Inflammatory macrophage (primary cell): ENCODE data around the gene NME9.
A peak's percentile ranks its signal among the peaks of the same experiment; 100 is the strongest.

Source experiments
- DNase-seq, 2 donors: peaks; one replicate each; pipeline ENCODE4 v3.0.0-alpha.2; 2020 to 2022

NME9 gene

DNA sequence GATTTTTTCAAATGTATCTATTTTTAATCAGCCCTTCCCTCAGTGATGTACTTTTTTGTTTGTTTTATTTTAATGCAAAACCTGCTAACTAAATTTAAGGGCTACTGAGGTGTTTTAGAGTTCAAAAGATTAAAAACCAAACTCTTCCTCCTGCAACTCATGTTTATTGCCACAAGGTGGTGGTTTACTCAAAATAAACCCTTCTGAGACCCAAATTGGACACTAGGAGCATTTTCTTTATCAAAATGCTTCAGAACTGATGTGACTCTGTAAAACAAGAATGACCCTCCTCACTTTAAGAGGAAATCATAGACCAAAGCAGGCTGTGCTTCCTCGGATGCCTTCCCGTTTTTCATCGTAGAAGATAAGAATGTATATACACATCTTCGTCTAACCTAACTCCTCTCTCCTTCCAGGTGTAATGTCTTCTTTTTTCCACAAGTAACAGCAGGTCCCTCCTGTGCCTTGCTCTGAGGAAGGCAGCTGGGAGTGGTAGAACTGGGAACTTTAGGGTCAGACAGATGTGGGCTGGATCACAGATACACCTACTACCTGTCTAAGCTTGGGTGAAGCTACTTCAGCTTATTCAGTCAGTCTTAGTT lies 2.9 kb upstream of the NME9 start:
- peak; percentile 46 to 62 for DNase-seq

DNA sequence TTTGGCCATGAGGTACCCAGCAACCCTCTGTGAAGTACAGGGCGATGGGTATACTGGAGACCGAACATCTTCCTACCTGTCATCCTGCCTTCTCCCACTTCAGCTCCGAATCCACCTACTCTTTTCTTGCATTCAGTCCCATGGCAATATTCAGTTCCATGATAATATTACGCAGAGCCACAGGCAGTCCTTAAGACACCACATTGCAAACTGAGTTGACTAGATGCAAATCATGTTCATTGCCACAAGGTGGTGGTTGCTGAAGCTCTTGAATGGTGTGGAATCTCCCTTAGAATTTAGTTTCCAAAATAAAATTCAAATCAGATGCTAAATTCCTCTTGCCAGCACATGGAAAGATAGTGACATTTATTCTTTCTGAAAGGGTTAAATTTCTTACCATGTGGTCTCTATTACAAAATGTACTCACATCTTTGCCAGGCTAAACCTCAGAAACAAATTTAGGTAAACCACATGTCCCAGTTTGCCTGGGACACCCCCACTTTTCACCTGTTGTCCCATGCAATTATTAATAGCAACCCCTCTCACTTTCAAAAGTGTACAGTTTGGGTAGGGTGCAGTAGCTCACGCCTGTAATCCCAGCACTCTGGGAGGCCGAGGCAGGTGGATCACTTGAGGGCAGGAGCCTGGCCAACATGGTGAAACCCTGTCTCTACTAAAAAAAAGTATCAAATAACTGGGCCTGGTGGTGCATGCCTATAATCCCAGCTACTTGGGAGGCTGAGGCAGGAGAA lies 1.7 kb upstream of the NME9 start:
- DNase-seq: peak in 1 of 2 donors; percentile 18

DNA sequence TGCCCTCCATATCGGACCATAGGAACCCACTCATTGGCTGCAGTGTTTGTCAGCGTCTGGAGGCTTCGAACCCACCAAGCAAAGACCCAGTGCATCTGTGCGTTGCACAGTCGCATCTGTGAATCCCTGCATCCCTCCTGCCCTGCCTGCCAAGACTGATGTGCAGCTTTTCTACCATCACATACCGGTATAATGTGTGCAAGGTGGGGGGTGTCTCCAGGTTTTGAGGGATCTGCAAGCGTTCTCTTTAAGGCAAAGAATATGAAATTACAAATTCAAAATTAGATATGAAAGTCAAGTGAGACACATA lies 288 bp upstream of the NME9 start:
- no peak for DNase-seq

DNA sequence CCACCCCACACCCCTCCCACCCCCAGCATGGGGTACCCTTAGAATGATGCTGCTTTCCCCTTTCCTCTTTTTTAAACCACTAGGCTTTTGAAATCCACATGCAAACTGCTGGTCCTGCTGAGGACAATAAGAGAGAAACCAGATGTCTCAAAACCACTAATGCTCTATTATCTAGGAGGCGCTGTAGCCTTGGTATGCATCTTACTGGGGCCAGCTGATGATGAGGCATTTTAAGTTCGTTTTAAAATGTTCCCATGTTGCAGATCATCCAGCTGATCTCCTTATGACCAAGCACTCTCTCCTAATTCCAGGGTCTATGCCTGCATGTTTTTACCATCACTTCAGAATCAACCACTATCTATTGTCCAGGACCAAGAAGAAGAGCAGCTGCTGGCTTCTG lies 1.3 kb downstream of the NME9 start:
- peak; percentile 19 to 26 for DNase-seq

DNA sequence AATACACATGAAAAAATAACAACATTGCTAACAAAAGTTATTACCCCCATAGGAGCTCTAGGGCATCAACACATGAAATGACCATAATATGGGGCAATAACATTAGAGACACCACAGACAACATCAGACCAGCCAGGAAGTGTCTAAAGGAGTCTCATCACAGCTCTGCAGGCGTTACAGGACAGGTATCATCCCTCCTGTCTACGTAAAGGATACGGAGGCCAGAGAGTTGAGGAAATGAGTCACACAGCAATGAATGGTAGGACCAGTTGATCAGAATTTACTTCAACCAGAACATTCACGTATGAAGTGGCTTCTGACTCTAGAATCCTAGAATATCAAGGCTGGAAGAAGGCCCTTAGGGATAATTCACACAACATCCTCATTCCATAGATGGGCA lies 1.8 kb downstream of the NME9 start:
- DNase-seq: no peak

DNA sequence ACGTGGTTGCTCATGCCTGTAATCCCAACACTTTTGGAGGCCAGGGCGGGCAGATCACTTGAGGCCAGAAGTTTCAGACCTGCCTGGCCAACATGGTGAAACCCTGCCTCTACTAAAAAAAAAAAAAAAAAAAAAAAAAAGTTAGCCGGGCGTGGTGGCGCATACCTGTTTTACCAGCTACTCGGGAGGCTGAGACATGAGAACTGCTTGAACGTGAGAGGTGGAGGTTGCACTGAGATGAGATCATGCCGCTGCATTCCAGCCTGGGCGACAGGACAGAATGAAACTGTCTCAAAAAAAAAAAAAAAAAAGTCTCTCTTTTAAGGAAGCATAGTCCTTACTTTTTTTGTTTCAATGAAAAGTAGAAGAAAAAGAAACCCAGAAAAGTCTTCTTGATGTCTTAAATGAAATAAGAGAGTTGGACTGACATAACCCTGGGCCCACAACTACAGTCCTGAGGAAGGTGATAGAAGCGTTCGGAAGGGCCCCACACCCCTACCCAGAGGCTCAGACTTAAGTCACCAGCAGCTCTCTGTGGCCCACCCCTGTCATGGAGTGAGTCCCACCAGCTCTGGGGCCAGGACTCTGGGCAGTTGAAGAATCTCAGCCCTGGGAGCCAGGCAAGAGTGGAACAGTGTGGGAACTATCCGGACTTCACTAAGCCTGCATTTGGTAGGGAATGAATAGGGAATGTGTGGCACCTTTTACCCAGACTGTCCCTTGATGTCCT lies 2.6 kb downstream of the NME9 start:
- no peak for DNase-seq

DNA sequence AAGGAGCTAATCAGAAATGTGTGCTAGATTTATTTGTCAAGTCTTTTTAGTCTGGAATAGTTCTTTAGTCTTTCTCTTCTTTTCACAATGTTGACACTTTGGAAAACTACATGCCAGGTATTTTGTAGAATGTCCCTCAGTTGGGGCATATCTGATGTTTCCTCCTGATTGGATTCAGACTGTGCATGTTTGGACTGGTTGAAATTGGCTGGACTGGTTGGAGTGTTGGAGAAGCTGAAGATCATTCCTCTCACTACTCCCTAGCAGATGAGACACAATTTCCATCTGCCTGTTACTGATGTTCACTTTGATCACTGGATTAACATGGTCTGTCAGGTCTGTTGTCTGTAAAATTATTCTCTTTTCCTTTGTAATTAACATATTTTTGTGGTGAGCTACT lies 3.7 kb downstream of the NME9 start:
- DNase-seq: no peak

DNA sequence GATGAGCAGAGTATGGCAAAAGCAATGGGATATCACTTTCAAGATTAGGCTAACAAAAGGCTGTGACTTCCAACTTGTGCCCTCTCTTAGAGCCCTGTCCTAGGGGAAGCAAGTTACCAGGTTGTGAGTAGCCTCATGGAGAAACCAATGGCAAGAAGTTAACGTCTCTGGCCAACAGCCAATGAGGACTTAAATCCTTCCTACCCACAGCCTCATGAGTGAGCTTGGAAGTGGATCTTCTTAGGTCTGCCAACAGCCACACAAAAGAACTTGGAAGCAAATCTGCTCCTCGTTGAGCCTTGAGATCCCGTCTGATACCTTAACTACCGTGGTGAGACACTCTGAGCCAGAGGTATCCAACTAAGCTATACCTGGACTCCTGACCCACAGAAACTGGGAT lies 5.7 kb downstream of the NME9 start:
- no peak for DNase-seq

DNA sequence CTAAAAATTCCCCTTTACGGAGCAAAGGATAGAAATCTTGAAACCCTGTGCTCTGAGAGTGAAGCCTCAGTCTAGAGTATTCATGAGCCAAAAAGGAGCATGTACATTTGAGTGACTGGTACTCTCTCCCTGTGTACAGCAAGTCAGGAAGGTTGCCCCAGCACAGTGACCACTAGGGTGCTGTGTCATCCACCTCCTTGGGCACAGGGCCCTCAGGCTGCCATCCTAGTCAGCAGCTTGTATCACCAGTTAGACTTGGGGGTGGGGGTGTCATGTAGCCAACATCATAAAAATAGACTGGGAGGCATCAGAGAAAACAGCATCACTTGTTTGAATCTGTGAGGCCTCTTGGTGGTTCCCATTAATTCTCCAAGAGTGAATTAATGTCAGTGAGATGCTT lies 12.0 kb downstream of the NME9 start:
- no peak for DNase-seq

DNA sequence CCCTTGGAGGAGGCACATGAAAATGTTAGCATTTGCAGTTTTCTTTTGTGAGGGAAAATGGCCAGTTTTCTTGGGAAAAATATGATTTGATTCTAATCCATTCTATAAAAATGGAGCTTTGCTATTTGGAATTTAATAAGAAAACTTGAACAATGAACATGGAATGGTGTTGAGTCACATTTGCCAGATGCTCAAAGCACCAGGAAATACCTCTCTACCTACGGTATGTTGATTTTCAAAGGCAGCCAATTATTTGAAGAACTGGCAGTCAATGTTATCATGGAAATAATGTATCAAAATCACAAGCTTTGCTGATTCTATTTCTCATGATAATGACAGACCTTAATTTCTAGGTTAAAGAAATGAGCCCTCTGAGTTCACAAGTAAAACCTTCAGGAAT lies 14.9 kb downstream of the NME9 start:
- DNase-seq: no peak

DNA sequence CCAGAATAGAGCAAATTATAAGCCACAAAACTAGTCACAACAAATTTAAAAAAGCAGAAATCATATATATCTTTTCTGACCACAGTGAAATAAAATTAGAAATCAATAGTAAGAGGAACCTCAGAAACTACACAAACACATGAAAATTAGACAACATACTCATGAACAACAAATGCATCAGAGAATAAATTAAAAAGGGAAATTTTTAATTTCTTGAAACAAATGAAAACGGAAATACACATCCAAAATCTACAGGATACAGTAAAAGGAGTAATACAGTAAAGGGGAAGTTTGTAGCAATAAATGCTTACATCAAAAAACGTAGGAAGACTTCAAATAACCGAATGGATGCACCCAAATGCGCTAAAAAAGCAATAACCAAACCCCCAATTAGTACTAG lies 19.2 kb downstream of the NME9 start:
- DNase-seq: no peak

DNA sequence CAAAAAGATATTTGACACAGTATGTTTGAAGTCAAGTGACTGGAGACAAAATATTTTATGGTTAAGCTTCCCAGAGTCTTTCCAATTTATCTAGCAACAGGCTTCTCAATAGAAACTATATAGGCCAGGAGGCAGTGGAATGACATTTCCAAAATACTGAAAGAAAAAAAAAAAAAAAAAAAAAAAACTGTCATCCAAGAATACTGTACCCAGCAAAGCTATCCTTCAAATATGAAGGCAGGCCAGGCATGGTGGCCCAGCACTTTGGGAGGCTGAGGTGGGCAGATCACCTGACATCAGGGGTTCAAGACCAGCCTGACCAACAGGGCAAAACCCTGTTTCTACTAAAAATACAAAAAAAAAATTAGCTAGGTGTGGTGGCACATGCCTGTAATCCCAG lies 20.9 kb downstream of the NME9 start:
- DNase-seq: no peak

DNA sequence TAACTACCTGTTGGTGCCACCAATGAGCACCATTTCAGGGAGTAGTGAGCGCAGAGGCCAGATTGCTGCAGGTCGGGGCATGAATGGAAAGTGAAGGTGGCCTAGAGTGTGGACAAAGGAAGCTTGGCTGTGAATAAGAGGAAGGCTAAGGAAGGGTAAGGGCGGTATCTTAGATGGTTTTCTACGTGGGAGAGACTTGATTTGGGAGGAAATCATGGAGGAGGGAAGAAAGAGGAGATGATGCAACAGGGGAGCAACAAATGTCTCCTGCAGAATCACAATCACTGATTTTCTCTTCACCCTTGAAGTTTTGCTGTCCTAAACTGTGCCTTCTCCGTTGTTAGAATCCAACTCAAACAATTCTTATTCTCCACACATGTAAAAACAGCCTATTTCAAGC lies 21.8 kb downstream of the NME9 start:
- no peak for DNase-seq

DNA sequence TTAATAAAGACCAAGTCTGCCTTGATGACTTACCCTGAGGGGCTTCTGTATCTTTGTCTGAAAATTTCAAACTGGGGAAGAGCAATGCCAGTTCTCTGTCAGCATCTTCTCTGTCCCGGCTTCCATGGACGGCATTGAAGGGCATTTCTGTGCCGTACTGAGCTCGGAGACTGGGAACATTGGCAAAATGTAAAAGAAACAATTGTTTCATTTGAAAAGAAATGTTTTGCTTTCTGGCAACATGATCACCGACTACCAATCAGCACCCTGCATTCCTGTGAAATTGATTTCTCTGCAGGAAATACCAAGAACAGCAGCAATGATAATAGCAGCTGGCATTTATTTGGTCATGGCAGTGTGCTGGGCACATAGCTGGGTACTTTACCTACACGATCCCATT lies 26.2 kb downstream of the NME9 start:
- no peak for DNase-seq

DNA sequence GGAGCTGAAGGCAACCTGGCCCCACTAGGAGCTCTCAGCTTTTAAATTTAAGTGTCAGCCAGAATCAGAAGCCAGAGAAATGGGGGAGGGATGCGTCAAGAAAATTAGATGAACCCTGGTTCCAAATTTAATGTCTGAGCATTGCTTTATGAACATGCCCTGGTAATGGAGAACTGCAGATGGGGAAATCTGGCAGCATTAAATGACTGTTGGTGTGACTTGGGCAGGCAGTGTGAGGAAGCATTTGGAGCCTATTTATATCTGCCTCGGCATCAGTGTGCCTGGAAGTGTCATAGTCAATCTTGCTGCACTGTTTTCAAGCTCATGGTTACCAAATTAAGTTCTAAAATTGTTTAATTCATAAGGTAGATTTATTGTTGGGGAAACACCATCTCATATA lies 29.0 kb downstream of the NME9 start:
- peak in 1 of 2 donors; percentile 5 for DNase-seq

DNA sequence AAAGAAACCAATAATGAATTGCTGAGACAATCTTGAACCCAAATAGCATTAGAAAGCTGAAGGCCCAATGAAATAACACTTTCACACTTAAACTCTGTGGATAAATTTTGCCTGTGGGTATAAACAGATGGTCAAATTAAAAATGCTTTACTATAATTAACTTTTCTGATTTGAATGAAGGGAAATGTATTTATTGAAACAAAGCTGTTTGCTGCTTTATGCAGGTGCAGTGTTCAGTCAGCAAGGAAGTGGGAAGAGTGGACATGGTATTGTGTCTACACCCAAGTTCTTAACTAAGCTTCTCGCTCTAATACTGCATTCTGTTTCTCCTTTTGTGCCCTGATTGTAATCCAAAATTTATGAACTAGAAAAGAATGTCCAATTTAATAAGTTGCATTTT lies 31.8 kb downstream of the NME9 start:
- no peak for DNase-seq

DNA sequence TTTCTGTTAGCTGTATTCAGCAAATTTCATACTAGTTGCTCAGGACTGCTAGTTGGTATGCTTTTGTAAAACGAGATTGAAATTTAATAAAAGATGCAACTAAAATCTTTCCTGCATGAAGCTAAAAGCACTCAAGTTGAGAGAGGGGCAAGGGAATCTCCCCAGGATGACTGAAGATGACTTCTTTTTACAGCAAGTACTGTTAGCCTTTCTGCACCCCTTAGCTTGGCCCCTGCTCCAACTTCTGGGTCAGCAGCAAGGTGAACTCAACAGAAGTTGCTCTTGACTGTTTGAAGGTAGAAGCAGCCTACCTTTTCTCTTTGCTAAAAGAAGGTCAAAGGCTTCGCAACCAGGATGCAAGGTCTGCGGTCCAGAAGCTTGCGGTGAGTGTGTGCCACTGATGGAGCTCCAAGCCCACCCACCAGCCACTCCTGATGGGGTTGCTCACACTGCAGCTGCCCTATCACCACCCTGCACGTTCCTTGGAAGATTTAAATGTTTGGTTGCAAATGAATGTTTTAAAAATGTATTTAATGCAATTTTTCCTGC lies 32.5 kb downstream of the NME9 start:
- no peak for DNase-seq

DNA sequence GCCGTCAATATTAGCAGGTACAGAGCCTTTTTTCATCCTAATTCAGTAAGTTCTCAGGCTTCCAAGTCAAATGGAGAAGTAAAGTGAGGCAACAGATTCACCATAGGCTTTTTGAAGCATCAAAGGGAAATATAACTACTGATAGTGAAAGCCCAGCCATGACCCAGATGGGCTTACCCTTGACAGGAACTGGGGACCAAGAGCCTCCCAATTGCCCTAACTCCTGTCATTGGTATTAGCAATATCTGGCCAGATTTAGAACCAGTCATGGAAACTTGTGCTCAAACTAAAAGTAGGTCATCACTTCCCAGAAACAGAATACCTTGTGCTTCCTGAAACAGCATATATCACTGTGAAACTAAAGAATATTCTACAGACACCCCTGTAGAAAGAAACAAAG lies 33.0 kb downstream of the NME9 start:
- DNase-seq: no peak

DNA sequence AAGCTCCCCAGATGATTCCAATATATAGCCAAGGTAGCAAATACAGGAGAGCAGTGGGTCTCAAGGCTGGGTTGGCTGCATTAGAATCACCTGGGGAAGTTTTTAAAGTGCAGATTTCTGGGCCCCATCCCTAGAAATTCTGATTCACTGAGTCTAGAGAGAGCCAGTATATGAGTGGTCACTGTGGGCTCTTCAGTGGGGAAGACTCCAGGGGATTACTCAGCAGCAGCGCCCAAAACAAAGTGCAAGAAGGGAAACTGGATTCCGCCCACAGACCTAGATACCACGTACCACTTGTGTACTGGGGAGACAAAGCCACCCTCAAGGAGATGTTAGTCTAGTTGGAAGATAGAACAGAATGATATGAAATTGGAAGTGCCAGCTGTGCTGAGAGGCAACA lies 40.0 kb downstream of the NME9 start:
- no peak for DNase-seq

DNA sequence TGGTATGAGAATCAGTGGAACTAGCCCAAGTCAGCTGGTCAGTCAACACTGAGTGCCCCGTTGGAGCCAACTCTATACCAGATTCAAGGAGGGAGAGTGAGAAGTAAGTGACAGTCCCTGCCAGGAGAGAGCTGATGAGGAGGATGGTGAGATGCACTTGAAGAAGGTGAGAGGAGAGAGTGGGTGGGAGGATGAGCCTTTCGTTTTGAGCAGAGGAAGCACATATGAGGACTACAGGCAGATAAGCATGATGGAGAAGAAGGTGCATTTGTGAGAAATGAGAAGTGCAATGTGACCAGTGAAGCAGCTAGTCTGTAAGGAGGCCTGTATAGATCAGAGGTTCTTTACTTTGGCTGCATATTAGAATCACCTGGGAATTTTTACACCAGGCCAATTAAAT lies 40.4 kb downstream of the NME9 start:
- DNase-seq: no peak

DNA sequence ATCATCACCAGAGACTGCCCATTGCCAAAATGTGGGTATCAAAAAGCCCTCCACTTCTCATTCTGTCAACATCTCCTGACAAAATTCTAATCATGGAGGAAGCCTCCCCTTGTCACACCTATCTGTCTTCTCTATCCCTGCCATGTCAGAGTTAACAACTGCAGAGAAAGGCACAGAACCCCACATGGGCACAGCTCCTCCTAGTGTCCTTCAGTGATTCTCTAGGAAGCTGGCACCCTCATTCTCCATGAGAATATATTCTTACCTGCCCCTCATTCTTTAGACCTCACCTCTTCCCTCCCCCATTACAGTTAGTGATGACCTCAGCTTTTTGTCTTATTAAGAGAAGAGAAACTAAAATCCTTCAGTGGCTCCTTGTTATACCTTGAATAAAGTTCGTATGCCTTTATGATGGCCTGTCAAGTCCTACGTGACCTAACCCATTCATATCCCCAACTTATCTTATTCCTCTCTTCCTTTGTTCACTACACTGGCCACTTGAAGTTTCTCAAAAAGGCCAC lies 44.6 kb downstream of the NME9 start:
- no peak for DNase-seq

DNA sequence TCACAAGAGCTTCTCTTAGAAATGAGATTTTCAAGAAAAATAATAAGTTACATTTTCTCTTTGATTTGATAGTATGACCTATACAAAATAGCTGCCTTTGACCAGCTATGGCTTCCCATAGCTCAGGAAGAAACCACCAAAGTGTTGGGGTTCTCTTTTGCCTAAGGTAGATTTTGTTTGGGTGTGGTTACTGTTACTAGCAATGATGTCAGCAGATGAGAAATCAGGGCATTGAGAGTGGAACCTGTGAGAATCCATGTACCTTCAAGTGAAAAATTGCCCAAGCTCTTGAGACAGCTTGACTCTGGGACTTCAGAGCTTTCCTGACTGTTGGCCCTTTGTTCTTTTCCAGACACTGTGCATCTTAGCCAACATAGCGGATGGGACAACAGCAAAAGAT lies 45.6 kb downstream of the NME9 start:
- DNase-seq: no peak

DNA sequence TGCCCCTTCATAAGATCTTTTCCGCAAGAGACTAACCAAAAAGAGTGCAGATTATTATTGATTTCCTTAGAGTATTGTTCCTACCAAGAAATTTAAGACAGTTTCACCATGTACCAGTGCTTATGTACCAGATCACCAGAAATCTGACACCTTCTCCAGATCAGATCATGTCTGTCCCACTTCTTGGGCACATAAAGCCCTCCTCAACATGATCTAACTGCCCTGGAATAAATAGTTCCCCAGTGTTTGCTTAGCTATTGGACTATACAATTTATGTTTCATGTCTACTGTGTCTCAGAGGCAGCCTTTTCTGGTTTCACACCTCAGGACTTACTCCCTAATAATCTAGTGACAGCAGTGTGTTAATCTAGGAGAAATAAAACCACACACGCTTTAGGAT lies 46.8 kb downstream of the NME9 start:
- DNase-seq: no peak

DNA sequence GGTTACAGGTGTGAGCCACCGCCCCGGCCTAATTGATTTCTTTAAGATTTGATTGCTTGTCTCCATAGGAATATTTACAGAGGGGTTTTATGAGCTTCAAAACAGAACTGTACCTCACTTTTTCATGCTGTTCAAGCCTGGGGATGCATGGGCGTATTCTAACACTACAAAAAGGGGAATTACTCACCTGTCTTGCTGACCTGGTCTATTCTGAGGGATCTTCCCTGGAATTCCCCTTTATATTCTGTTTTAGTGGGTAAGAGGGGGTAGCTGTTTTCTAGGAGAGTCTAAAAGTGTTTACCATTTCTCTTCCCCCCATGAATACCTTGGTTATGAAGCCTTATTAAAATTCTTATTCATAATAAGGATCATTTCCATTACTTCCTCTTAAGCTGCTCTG lies 48.1 kb downstream of the NME9 start:
- no peak for DNase-seq
